ENCODE measurements around the gene GRID2.
"Not testable (repeated sequence)": the region's sequence is repeated elsewhere in the genome, so short reads cannot be mapped to it uniquely, and the experiment has no call there.

GRID2 gene

DNA sequence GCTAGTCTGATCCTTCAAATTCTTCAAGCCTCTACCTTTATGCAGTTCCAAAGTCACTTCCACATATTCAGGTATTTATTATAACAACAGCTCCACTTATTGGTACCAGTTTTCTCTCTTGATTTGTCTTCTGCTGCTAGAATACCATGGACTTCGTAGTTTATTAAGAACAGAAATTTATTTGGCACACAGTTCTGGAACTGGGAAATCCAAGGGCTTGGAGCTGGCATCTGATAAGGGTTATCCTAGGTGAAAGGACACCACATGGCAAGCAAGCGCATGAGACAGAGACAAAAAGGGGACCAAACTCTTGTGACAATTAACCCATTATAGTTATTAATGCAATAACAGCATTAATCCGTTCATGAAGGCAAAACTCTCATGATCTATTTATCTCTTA lies 924.3 kb downstream of the GRID2 start:
- no peak for FAIRE-seq

DNA sequence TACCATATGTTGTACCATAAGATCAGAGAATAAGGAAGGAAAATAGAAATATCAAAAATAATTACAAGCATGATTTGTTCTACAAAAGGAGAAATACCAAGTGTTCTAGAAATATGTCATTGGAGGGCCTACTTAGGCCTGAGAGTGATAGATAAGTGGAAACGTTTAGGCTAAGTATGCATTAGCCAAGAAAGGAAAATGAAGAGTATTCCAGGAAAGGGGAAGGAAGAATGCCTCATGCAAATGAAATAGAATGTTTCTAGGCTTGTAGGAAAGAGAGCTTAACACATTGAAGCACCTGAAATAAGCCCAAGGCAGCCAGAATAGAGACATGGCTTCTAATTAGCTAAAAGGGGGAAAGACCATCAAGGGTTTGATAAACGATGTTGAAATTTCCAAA lies 929.1 kb downstream of the GRID2 start:
- FAIRE-seq, result no peak

More for the DNA sequence above, 924.3 kb downstream of the GRID2 start:
- no peak for DNase-seq (ENCODE audit: extremely low spot score, insufficient read length, low read depth)

DNA sequence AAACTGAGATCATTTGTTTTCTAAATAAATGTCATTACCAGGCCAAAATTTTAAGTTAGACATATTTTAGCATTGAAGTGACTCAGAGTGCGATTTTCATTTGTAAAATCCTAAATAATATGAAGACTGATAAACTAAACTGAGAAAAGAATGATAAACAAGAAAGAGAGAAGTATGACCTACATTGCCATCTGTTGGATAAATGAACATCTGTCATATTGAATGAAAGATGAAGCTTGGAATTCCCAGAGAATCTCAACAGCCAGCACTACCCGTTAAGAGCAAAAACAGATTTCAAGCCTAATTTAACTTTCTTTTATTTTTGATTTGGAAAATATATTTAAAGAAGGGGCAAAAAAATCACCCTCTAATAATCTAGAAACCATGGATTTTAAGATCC lies 933.8 kb downstream of the GRID2 start:
- DNase-seq (ENCODE audit: extremely low spot score, insufficient read length, low read depth), result no peak
- no peak for FAIRE-seq

More for the DNA sequence above, 929.1 kb downstream of the GRID2 start:
- no peak for DNase-seq (ENCODE audit: extremely low spot score, insufficient read length, low read depth)

DNA sequence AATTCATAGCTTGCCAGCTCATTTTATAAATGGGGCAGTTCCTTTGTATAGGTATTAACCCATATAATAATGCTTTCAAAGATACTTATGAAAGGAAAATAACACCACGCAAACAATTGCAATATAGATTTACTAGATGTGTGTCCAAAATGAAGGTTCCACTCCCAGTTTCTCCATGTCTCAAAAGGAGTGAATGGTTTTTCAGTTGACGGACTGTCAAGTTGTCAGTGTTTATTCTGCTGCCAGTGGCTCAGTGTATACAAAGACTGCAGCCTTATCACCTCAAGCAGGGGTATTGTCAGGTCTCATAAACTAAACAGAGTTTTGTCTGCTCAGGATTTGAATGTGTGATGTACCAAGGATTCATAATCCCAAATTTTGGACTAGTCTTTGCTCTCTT lies 939.5 kb downstream of the GRID2 start:
- FAIRE-seq, result no peak

DNA sequence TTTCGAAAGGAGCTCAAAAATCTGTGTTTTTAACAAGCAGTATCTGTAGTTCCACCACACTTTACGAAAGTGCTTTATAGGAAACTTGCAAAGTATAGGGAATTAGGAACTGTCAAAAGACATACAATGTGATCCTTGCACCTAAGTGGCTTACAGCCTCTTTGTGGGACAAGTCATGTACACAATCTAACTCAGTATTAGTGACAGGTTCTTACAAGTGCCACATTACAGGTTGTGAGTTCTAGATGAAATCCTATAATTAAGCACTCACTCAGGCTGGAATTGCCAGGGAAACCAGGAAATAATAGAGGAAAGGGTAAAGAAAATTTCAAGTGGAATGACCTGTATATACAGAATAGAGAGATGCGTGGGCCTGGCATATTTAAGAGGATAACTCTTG lies 957.4 kb downstream of the GRID2 start:
- no peak for FAIRE-seq
- no peak for DNase-seq (ENCODE audit: extremely low spot score, insufficient read length, low read depth)

More for the DNA sequence above, 939.5 kb downstream of the GRID2 start:
- no peak for DNase-seq (ENCODE audit: extremely low spot score, insufficient read length, low read depth)

DNA sequence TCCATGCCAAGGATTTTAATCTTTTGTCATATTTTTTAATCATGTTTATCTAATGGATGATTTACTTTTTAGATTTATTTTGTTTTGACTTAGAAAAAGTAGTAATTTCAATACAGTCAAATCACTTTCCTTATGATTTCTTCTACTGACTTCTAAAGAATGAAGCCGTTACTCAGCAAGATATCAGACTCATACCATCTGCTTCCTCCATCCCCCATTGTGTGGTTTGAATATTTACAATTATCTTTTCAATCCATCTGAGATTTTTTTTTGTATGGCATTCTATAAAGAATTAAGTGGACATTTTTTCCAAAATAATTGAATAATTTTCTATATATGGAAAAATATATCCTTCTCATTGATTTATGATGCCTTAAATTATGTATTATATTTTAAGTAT lies 959.4 kb downstream of the GRID2 start:
- FAIRE-seq, result no peak
- DNase-seq (ENCODE audit: extremely low spot score, insufficient read length, low read depth), result no peak

DNA sequence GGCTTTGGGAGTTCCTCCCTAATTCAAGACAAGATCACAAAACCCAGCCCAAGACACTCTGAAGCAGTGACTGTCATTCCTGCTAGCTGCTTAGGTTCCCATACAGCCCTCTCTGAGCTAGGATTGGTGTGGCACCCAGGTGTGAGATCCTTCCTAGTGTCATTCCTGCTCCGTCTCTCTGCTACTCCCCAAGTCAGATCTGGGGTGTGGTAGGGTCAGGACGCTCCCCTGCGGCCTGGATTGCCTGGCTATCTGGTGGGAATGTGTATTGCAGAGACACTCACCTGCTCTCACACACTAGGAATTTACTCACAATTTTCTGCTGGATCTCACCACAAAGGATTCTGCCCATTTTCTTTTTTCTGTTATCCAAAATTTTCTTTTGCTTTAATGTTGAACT lies 964.0 kb downstream of the GRID2 start:
- no peak for DNase-seq (ENCODE audit: extremely low spot score, insufficient read length, low read depth)
- FAIRE-seq, result no peak

DNA sequence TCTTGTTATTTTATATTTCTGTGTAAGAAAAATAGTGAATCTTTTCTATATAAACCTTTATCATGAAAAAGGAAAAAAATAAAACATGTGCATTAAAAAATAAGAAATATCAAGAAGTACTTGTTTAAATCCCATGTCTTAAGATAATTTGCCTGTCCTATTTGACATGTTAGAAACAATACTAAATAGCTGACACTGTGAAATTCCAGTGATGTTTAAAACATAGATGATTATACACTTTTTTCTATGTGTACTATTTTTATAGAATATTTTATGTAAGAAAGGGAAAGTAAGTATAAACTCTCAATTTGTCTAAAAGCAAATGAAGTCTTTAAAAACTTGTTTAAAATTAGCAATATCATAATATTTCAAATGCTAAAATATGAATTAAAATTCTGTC lies 981.6 kb downstream of the GRID2 start:
- no peak for DNase-seq (ENCODE audit: extremely low spot score, insufficient read length, low read depth)
- FAIRE-seq, result no peak

DNA sequence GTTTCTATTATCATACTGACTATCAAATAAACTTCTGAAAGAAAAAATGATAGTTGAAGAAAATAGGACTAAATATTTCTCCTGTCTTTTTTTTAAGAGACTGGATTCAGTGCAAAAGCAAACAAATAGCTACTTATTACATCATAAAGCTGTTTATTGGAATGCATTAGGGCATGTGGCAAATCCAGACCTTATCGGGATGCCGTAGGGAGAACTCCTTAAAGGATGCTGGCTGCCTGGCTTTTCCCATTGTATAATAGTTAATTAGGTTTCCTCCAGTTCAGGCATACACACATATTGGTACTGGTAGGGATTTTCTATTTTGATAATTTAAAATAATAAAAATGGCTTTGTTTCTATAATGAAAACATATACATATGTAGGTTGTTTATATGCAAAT lies 985.5 kb downstream of the GRID2 start:
- DNase-seq (ENCODE audit: extremely low spot score, insufficient read length, low read depth) (no peak), FAIRE-seq (no peak)

DNA sequence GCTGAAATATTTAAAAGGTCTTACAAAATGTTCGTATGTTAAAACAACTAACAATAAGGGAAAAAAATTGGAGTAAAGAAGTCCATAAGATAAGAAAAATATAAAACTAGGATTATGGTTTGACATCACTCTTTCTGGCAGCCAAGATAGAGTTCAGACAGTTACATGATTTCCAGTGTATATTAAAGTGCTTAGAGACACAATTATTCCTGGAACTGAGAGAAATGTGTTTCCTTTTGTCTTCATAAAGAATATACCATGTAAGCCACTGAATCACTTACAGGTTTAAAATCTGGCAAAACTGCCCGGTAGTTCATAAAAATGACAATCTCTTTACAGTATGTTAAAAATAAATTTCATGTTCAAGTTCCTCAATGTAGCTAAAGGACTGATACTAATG lies 986.1 kb downstream of the GRID2 start:
- DNase-seq (ENCODE audit: extremely low spot score, insufficient read length, low read depth) (no peak), FAIRE-seq (no peak)

DNA sequence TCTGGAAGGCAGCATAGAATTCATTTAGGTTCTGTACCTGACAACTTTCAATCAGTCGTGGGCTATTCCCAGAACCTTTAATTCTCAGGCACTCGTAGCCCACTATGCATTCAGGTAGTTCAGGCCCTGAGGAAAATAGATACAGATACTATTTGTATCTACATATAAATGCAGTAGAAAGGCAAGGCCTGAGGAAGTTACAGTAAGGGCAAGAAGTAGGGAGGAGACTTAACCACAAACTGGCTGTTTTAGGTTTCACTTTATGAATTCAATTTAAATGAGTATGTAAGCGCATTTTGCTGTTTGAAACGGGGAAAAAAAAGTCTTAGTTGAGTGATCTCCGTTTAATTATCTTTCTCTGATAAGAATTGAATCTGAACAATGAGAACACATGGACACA lies 995.4 kb downstream of the GRID2 start:
- DNase-seq (ENCODE audit: extremely low spot score, insufficient read length, low read depth) (no peak), FAIRE-seq (no peak)

DNA sequence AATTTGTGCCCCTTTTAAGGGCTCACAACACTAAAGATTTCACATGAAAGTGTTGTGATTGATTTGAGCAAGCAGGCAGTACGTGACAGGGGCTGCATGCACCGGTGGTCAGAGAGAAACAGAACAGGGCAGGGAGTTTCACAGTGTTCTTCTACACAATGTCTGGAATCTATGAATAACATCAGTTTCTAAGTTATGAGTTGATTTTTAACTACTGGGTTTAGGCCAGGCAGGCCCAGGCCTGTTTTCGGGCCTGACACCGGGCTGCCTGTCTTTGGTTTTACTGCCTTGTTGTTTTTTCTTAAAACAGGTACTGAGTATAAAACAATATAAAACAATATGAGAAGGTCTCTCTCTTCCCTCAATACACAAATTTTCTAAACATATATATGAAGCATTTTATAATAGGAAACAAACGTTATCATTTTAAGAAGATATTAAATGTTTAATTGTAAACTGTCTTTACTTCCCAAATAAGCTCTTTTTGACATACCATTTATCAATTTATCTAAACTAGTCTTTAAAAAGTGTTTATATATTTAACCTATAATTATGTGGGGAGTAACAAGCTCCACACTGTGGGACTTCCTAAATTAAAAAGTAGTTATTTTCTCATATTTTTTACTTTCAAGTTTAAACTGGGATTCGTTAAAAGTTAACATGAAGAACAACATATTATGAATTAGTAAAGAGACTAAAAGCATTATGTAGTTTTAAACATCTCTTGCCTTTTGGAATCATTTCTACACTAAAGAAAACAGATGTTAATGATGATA lies 997.2 kb downstream of the GRID2 start:
- DNase-seq (ENCODE audit: extremely low spot score, insufficient read length, low read depth), result not testable (repeated sequence)
- FAIRE-seq, result peak; percentile 85

DNA sequence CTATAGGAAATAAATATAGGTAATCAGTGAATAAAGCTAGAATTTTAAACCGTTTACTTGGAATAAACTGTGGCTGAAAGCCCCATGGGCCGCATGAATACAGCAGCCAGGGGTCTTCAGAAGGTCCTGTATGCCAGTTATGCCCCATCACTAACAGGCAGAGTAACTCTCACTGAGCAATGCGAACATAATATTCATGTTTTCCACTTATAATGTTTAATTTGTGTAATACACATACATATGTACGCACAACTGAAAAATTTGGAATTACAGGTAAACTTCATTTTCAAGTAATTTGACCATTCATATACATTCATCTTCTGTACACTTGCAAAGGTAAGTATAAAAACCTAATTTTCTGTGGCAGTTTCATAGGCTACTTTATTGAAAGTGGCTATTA lies 998.5 kb downstream of the GRID2 start:
- FAIRE-seq (no peak), DNase-seq (ENCODE audit: extremely low spot score, insufficient read length, low read depth) (no peak)

DNA sequence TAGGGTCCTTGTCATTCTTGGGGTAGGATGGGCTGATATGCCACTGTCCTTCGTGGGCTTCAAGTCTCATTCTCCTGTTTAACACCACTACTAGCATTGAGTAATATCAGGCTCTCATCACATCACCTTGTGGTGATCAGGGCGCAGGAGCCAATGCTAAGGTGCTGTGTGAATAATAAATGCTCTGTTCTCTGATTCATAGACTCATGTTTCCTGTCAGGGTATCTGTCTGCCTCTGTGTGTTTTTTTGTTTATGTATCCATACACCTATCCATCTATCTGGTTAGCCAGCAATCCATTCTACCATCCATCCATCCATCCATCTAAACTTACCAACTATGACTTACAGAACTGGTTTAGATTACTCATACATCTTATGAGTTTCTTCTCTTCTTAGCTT lies 999.7 kb downstream of the GRID2 start:
- no peak for FAIRE-seq
- DNase-seq (ENCODE audit: extremely low spot score, insufficient read length, low read depth), result no peak

DNA sequence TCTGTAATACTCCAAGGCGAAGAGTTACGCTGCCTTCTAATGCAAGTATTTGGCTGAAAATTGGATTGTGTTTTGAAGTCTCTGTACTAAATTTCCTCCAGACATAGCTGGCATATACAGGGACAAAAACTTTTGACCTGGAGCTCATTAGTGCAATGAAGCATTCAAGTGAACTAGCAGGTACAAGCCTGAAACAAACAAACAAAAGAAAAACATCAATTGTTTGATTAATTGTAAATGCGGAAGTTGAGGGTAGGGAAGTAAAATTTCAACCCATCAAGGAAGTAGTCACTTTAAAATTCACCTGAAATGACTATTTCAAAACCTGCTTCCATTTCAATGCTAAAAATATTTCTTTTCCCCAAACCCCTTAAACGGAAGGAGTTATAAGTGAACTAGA lies 1008.5 kb downstream of the GRID2 start:
- DNase-seq (ENCODE audit: extremely low spot score, insufficient read length, low read depth) (no peak), FAIRE-seq (no peak)

DNA sequence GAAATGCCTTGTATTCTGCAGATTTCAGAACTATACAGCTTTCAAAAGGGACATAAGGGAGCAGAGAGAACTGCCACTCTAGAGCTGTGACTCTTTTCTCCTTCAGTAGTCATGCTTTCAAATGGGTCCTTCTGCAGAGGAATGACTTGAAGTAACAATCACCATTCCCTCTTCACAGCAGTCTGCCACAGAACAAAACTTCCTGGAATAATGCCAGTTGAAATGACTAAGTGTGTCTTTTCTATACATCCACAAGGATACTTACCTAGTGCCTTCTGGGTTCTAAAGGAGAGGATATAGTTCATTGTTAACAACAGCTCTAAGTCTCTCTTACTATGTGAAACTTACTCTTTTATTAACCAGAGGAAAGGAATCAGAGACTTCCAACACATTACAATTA lies 1009.4 kb downstream of the GRID2 start:
- DNase-seq (ENCODE audit: extremely low spot score, insufficient read length, low read depth), result no peak
- FAIRE-seq, result no peak

DNA sequence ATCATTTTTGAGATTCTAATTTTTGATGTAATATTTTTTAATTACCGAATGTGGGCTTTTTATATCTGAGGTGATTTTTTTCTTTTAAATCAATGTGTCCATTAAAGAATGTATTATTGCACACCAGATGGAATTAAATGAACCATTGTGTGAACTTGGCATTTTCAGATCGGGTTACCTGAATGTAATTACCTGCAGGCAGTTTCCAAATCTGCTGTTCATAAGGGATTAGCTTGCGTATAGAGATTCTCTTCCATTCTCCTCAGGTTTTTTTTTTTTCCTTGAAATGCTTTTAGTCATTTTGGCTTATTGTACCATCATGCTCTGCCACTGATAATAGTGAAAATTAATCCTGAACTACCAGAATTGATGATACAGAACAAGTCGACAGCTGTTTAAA lies 1013.3 kb downstream of the GRID2 start:
- no peak for FAIRE-seq
- no peak for DNase-seq (ENCODE audit: extremely low spot score, insufficient read length, low read depth)

DNA sequence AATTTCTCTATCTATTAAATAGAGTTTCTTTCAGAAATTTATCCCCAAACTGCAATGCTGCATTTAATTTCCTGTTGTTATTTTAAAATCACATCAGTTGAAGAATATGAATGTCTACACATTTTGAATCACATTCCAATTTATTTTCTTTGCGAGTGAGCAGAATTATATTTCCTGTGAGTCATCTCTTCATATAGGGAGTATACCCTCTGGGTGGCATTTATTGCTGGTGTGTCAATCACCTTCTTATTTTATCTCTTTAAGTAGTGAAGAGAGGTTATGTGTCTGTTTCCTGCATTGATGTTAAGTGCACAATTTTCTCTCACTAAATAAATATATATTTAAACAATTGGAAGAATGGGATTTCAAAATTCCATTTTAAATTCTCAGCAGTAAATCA lies 1013.8 kb downstream of the GRID2 start:
- DNase-seq (ENCODE audit: extremely low spot score, insufficient read length, low read depth) (no peak), FAIRE-seq (no peak)

DNA sequence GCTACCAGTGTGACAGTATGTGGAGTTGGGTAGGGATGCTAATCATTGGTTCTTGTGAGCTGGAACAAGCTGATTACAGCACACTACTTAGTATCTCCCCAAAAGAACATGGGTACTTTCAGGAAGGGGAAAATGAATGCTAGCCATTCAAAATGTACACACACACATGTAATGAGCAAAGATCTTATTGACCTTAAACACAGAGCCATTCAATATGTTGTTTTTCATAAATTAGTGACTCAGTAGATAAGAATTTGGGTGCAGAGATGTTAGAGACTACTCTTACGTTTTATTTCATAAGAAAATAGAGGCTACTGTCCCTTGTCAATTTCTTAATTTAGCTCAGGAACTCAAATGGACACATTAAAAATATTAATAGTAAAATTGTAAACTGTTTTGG lies 1015.3 kb downstream of the GRID2 start:
- no peak for DNase-seq (ENCODE audit: extremely low spot score, insufficient read length, low read depth)
- no peak for FAIRE-seq

DNA sequence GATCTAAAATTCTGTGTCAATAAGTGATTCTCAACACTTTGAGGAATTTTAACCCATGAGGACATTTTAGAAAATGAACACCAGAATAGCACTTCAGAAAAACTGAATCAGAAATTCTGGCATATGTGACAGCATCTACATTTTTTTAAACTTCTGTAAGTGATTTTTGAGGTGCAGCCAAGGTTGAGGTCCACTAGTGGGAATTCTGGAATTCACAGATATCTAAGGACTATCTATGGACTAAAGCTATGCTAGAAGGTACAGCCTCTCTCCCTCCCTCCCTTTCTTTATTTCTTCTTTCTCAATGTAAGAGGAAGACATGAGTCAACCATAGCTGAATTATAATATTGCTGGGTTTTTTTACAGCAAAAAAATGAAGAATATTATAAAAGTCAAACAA lies 1016.6 kb downstream of the GRID2 start:
- FAIRE-seq (no peak), DNase-seq (ENCODE audit: extremely low spot score, insufficient read length, low read depth) (no peak)

DNA sequence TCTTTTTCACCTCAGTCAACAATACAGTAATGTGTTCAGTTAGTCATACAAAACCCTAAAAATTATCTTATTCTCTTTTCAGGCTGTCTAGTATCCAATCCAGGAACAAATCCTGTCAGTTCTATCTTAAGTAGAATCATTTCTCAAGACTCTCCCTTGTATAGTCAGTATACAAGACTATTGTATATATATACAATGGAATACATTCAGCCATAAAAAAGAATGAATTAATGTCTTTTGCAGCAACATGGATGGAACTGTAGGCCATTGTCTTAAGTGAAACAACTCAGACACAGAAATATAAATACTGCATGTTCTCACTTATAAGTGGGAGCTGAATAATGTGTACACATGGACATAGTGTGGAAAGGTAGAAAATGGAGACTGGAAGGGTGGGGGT lies 1023.6 kb downstream of the GRID2 start:
- no peak for DNase-seq (ENCODE audit: extremely low spot score, insufficient read length, low read depth)
- FAIRE-seq, result no peak

DNA sequence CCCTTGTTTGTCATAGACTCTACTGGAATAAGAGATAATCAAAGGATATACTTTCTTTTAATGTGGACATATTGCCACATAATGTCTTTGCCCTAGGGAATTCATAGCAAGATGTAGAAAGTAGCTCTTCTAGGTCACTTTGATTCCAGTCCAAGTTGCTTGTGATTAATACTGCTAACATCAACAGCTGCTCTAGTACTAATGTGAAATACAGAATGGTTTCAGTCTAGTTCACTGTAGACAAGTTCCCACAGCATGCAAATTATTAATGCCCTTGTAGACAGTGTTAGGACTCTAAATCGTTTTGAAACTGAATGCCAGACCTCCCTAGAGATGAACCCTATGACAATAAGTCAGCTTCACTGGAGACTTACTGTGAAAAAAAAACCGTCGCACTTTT lies 1030.2 kb downstream of the GRID2 start:
- DNase-seq (ENCODE audit: extremely low spot score, insufficient read length, low read depth) (no peak), FAIRE-seq (no peak)

Measured in GM18507 (cell line).